ENCODE measurements around the gene ZNF683. TPM values are rescaled to one million over a fixed set of nuclear protein-coding genes. Genes with fewer than 3 reads are reported as not detected.
"Not testable (repeated sequence)": the region's sequence is repeated elsewhere in the genome, so short reads cannot be mapped to it uniquely, and the experiment has no call there.

The ZNF683 gene
- total RNA-seq, 2 donors from 2014 or later = 0.25 TPM; not detected in 1

GRCh38 chr1:26403656-26404055, 31.1 kb upstream of the ZNF683 start:
- Mint-ChIP-seq H3K4me1 (ENCODE audit: low read depth) (peaks cover 4% of the 10 kb centered on the region), H3K27me3 (ENCODE audit: low read depth) (peaks cover 15% of the 10 kb centered on the region), H3K4me3 (no peak overlapping the region), H3K27ac (no peak overlapping the region), H3K36me3 (ENCODE audit: insufficient read depth in 2 of 2) (no peaks in the 10 kb centered on the region), H3K9me3 (no peaks in the 10 kb centered on the region)
- DNase-seq (no peak), ATAC-seq (replicated peaks in 1 of 2) (no peak)

GRCh38 chr1:26401891-26402290, 29.3 kb upstream of the ZNF683 start:
- no peaks in the 10 kb centered on the region for H3K9me3 Mint-ChIP-seq
- H3K27ac Mint-ChIP-seq = no peak overlapping the region
- H3K4me1 Mint-ChIP-seq (ENCODE audit: low read depth) = peaks cover 5% of the 10 kb centered on the region

GRCh38 chr1:26399034-26399433, 26.5 kb upstream of the ZNF683 start:
- Mint-ChIP-seq H3K36me3 (ENCODE audit: insufficient read depth in 2 of 2) (no peaks in the 10 kb centered on the region), H3K27ac (no peak overlapping the region), H3K9me3 (no peaks in the 10 kb centered on the region), H3K27me3 (ENCODE audit: low read depth) (peaks cover 8% of the 10 kb centered on the region), H3K4me1 (ENCODE audit: low read depth) (peaks cover 11% of the 10 kb centered on the region), H3K4me3 (no peak overlapping the region)
- DNase-seq (no peak), ATAC-seq (replicated peaks in 1 of 2) (peak in 1 of 2 donors; percentile 52)

More at GRCh38 chr1:26401891-26402290, 29.3 kb upstream of the ZNF683 start:
- Mint-ChIP-seq H3K4me3 (no peak overlapping the region), H3K36me3 (ENCODE audit: insufficient read depth in 2 of 2) (no peaks in the 10 kb centered on the region), H3K27me3 (ENCODE audit: low read depth) (peaks cover 12% of the 10 kb centered on the region)
- ATAC-seq (replicated peaks in 1 of 2) = no peak
- no peak for DNase-seq

GRCh38 chr1:26395754-26396153, 23.2 kb upstream of the ZNF683 start:
- no peaks in the 10 kb centered on the region for H3K27me3 Mint-ChIP-seq (ENCODE audit: low read depth)
- no peaks in the 10 kb centered on the region for H3K9me3 Mint-ChIP-seq
- no peak overlapping the region for H3K4me3 Mint-ChIP-seq
- H3K4me1 Mint-ChIP-seq (ENCODE audit: low read depth) = peaks cover 24% of the 10 kb centered on the region
- H3K36me3 Mint-ChIP-seq (ENCODE audit: insufficient read depth in 2 of 2) = no peaks in the 10 kb centered on the region
- no peak for DNase-seq
- no peak overlapping the region for H3K27ac Mint-ChIP-seq
- no peak for ATAC-seq (replicated peaks in 1 of 2)

- DNase-seq = peak; percentile 34 to 48
- Mint-ChIP-seq H3K27ac (no peak overlapping the region), H3K4me3 (no peak overlapping the region), H3K4me1 (ENCODE audit: low read depth) (peaks cover 47% of the 10 kb centered on the region), H3K36me3 (ENCODE audit: insufficient read depth in 2 of 2) (no peaks in the 10 kb centered on the region), H3K27me3 (ENCODE audit: low read depth) (no peaks in the 10 kb centered on the region), H3K9me3 (no peaks in the 10 kb centered on the region)
- ATAC-seq (replicated peaks in 1 of 2) = peak; percentile 62 to 69
These were observed 18.9 kb upstream of the ZNF683 start for GRCh38 chr1:26391450-26391849.

- Mint-ChIP-seq H3K27ac (no peak overlapping the region), H3K4me3 (no peak overlapping the region), H3K36me3 (ENCODE audit: insufficient read depth in 2 of 2) (no peaks in the 10 kb centered on the region), H3K27me3 (ENCODE audit: low read depth) (no peaks in the 10 kb centered on the region), H3K9me3 (no peaks in the 10 kb centered on the region), H3K4me1 (ENCODE audit: low read depth) (peaks cover 58% of the 10 kb centered on the region)
- DNase-seq = no peak
- ATAC-seq (replicated peaks in 1 of 2) = peak in 1 of 2 donors; percentile 26
These were observed 17.2 kb upstream of the ZNF683 start for GRCh38 chr1:26389604-26390247.

GRCh38 chr1:26388791-26389445, 16.4 kb upstream of the ZNF683 start:
- Mint-ChIP-seq H3K36me3 (ENCODE audit: insufficient read depth in 2 of 2) (no peaks in the 10 kb centered on the region), H3K27me3 (ENCODE audit: low read depth) (no peaks in the 10 kb centered on the region), H3K9me3 (no peaks in the 10 kb centered on the region), H3K27ac (no peak overlapping the region), H3K4me3 (peak overlapping the region in 1 of 2 donors; percentile 11), H3K4me1 (ENCODE audit: low read depth) (peaks cover 66% of the 10 kb centered on the region)
- peak; percentile 70 to 75 for ATAC-seq (replicated peaks in 1 of 2)
- DNase-seq = peak in 1 of 2 donors; percentile 26

- DNase-seq (peak in 1 of 2 donors; percentile 24), ATAC-seq (replicated peaks in 1 of 2) (peak; percentile 43 to 44)
- H3K4me1 Mint-ChIP-seq (ENCODE audit: low read depth) = peaks cover 68% of the 10 kb centered on the region
- no peak overlapping the region for H3K4me3 Mint-ChIP-seq
- no peaks in the 10 kb centered on the region for H3K27me3 Mint-ChIP-seq (ENCODE audit: low read depth)
- H3K36me3 Mint-ChIP-seq (ENCODE audit: insufficient read depth in 2 of 2) = no peaks in the 10 kb centered on the region
- H3K27ac Mint-ChIP-seq = no peak overlapping the region
- H3K9me3 Mint-ChIP-seq = no peaks in the 10 kb centered on the region
These were observed 14.9 kb upstream of the ZNF683 start for GRCh38 chr1:26387447-26387846.

GRCh38 chr1:26385063-26385462, 12.5 kb upstream of the ZNF683 start:
- H3K27me3 Mint-ChIP-seq (ENCODE audit: low read depth); H3K36me3 Mint-ChIP-seq (ENCODE audit: insufficient read depth in 2 of 2); DNase-seq; H3K9me3 Mint-ChIP-seq; H3K27ac Mint-ChIP-seq; ATAC-seq (replicated peaks in 1 of 2): not testable (repeated sequence)
- Mint-ChIP-seq H3K4me3 (peak overlapping the region in 1 of 2 donors; percentile 14), H3K4me1 (ENCODE audit: low read depth) (peaks cover 55% of the 10 kb centered on the region)

GRCh38 chr1:26384076-26384475, 11.5 kb upstream of the ZNF683 start:
- Mint-ChIP-seq H3K4me1 (ENCODE audit: low read depth) (peaks cover 45% of the 10 kb centered on the region), H3K27ac (no peak overlapping the region)
- ATAC-seq (replicated peaks in 1 of 2) = no peak

GRCh38 chr1:26378879-26379251, 6.3 kb upstream of the ZNF683 start:
- H3K36me3 Mint-ChIP-seq (ENCODE audit: insufficient read depth in 2 of 2) = no peaks in the 10 kb centered on the region
- ATAC-seq (replicated peaks in 1 of 2) (no peak), DNase-seq (no peak)
- H3K9me3 Mint-ChIP-seq = peaks cover 0 to 3% of the 10 kb centered on the region in 2 donors
- H3K27ac Mint-ChIP-seq = no peak overlapping the region
- peak overlapping the region in 1 of 2 donors; percentile 68 for H3K4me3 Mint-ChIP-seq
- H3K4me1 Mint-ChIP-seq (ENCODE audit: low read depth) = peaks cover 52% of the 10 kb centered on the region
- no peaks in the 10 kb centered on the region for H3K27me3 Mint-ChIP-seq (ENCODE audit: low read depth)

More at GRCh38 chr1:26384076-26384475, 11.5 kb upstream of the ZNF683 start:
- no peak for DNase-seq
- H3K27me3 Mint-ChIP-seq (ENCODE audit: low read depth) = no peaks in the 10 kb centered on the region
- no peaks in the 10 kb centered on the region for H3K9me3 Mint-ChIP-seq
- no peaks in the 10 kb centered on the region for H3K36me3 Mint-ChIP-seq (ENCODE audit: insufficient read depth in 2 of 2)
- peak overlapping the region in 1 of 2 donors; percentile 9 for H3K4me3 Mint-ChIP-seq

GRCh38 chr1:26378088-26378878, 5.7 kb upstream of the ZNF683 start:
- Mint-ChIP-seq H3K9me3 (peaks cover 0 to 3% of the 10 kb centered on the region in 2 donors), H3K27me3 (ENCODE audit: low read depth) (no peaks in the 10 kb centered on the region), H3K4me1 (ENCODE audit: low read depth) (peaks cover 56% of the 10 kb centered on the region), H3K4me3 (peak overlapping the region; percentile 52 to 68), H3K27ac (no peak overlapping the region), H3K36me3 (ENCODE audit: insufficient read depth in 2 of 2) (no peaks in the 10 kb centered on the region)
- peak; percentile 98 to 99 for ATAC-seq (replicated peaks in 1 of 2)
- DNase-seq = peak; percentile 63 to 75

- H3K27ac Mint-ChIP-seq = peak overlapping the region; percentile 55
- ATAC-seq (replicated peaks in 1 of 2) (no peak), DNase-seq (no peak)
- peaks cover under 1 to 3% of the 10 kb centered on the region in 2 donors for H3K9me3 Mint-ChIP-seq
- H3K36me3 Mint-ChIP-seq (ENCODE audit: insufficient read depth in 2 of 2) = no peaks in the 10 kb centered on the region
- no peaks in the 10 kb centered on the region for H3K27me3 Mint-ChIP-seq (ENCODE audit: low read depth)
- H3K4me1 Mint-ChIP-seq (ENCODE audit: low read depth) = peaks cover 77% of the 10 kb centered on the region
- H3K4me3 Mint-ChIP-seq = no peak overlapping the region
These were observed 3.5 kb upstream of the ZNF683 start for GRCh38 chr1:26376050-26376449.

Measured in activated T-cell treated with anti-CD3 and anti-CD28 coated beads, Interleukin-2, amount 50 U/mL, for 72 hours (primary cell).